GM21381 (cell line): ENCODE results near the gene CRAMP1.
A peak's percentile ranks its signal among the peaks of the same experiment; 100 is the strongest.

Experiments
- ATAC-seq: cut with Tn5 transposase; IDR thresholded peaks from one replicate; pipeline ENCODE4 v1.9.1; 2021; ENCODE audit warnings: mild to moderate bottlenecking, moderate library complexity; ENCODE audit not compliant: unreplicated experiment

The CRAMP1 gene

DNA sequence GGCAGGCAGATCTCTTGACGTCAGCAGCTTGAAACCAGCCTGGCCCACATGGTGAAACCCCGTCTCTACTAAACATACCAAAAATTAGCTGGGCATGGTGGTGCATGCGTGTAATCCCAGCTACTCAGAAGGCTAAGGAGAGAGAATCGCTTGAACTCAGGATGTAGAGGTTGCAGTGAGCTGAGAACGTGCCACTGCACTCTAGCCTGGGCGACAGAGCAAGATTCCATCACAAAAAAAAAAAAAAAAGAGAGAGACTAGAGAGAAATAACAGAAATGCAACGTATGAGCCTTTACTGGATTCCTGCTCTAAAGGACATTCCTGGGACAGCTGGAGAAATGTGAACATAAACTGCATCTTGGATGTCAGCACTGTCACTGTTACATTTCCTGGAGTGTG is 11.1 kb upstream of the CRAMP1 start:
- no peak for ATAC-seq

DNA sequence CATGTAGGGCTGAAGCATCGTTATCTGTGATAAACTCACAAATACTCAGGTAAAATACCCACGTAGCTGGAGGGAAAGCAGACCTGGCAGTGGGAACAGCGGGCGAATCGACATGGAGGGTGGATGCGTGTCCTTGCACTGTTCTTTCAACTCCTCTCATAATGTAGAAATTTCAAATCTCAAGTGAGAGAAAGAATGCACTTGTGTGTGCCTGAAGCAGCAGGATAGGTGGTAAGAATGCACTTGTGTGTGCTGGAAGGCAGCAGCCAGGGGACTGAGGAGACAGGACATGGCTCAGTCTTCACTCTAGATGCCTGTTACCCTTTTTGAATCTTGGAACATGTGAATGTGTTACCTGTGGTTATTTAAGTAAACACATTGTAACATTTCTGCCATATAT is 10.7 kb upstream of the CRAMP1 start:
- no peak for ATAC-seq

DNA sequence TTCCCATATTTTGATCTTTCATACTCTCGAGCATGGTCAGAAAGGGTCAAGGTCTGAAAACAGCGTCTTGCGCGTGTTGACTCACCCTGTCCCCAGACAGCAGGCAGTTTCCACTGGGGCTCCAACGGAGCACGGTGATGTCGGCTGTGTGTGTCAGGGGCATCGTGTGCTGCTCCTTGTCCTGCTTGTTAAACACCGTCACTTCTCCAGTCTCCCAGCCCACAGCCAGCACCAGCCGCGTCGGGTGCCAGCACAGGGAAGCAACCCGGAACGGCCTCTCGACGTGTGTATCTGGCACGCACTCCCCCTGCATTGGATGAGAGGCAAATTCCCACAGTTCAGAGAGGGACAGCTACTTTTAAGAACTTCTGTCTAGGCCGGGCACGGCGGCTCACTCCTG is 9.9 kb upstream of the CRAMP1 start:
- ATAC-seq, result no peak

DNA sequence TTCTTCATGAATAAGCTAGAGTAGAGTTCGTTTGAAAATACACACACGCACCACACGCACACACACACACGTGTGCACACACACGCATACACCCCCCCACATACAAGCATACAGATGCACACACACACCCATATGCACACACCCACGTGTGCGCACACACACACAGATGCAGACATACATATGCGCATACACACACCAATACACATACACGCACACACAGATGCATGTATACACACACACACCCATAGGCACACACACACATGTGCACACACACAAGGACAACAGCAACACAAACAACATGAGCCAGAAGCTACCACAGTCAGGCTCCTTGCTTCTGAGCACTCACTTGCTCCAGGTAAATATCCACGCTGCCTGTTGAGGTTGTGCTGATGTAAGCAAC is 5.4 kb upstream of the CRAMP1 start:
- no peak for ATAC-seq

DNA sequence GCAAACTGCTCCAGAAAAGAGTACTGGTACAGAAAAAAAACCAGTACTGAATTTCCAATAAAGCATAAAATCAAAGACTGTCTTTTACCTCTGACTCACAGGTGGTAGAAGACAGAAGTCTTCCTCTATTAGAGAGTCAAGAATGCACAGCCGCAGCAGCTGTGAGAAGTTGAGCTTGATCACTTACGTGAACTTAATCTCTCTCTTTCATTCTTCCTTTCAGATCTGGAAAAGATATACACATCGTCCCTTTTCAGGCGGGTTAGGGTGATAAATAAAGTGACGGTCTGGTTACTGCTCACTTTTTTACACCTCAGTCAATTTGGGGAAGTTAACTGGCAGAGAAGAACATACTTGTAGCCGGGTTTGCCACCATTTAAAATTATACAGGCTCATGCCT is 4.2 kb upstream of the CRAMP1 start:
- ATAC-seq, result no peak

DNA sequence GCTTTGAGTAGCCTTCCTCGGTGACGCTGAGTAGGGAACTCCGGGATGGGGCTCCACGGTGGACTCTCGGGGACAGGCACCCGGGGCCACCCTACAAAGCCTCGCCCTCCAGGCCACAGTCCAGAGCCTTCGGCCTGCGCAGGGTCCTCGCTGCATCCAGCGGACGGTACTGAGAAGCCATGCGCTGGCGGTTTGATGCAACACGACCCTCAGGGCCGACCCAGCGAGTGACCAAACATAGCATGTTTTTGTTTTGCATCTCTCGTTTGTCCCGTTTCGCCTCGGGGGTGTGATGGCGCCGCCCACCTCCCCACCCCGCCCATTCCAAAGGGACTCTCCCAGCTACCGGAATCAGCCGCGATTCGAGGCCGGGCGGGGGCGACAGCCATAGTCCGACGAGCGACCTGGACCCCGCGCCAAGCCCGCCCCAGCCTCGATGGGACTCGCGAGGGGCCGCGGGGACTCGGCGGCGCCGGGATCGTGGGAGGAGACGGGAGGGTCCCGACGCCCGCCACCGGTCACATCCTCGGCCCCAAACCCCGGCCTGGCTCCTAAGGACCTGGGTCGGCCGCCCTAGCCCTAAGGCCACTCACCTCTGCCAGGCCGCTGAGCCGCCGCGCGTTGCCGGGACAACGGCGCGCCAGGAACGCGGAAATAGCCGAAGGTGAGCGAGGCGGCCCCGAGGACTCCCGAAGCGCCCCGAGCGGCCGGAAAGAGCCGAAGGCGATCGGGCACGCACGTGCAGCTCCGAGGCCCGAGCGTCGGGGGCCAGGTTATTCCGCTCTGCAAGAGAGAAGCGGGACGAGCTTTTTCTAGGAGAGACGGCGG is 1.9 kb upstream of the CRAMP1 start:
- peak; percentile 41 for ATAC-seq

DNA sequence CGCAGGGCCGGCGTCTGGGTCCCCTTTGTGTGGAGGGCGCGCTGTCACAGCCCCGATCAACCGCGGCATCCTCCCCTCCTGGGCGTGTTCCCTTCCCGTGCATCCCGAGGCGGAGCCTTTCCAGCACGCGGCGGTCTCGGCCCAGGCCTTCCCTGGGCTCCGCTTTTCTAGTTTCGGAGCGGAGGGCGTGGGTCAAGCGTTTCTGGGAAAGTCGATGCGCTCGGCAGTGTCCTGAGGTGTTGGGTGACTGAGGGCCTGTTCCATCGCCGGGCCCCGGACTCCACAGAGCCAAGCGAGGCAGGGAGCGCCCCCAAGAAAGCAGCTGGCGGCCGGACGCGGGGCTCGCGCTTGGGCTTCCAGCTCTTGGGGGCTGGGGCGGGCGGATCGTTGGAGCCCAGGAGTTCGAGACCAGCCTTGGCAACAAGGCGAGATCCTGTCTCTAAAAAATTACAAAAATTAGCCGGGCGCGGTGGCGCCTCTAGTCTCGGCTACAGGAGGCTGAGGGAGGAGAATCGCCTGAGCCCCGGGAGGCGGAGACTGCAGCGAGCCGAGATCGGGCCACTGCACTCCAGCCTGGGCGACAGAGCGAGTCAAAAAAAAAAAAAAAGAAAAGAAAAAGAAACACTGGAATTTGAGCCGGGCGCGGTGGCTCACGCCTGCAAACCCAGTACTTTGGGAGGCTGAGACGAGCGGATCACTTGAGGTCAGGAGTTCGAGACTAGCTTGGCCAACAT is 1.1 kb upstream of the CRAMP1 start:
- ATAC-seq, result no peak

DNA sequence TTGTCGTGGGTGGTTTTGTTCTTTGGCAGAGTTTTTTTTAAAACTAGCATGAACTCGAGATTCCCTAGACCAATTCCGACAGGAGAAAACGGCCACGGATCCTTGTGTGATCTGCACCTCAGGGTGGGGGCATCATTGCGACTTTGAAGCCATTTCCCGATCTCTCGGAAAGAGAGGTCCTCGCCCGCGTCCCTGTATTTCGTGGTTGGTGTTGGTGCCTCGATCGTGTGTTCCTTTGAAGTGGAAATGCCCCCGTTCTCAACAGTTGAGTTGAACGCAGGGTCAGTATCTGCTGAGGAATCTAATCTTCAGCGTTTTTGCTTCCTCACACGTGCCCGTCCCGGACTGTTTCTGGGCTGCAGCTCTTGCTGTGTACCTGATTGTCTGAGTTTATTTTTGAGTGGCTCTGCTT is 1.1 kb downstream of the CRAMP1 start:
- ATAC-seq, result no peak

DNA sequence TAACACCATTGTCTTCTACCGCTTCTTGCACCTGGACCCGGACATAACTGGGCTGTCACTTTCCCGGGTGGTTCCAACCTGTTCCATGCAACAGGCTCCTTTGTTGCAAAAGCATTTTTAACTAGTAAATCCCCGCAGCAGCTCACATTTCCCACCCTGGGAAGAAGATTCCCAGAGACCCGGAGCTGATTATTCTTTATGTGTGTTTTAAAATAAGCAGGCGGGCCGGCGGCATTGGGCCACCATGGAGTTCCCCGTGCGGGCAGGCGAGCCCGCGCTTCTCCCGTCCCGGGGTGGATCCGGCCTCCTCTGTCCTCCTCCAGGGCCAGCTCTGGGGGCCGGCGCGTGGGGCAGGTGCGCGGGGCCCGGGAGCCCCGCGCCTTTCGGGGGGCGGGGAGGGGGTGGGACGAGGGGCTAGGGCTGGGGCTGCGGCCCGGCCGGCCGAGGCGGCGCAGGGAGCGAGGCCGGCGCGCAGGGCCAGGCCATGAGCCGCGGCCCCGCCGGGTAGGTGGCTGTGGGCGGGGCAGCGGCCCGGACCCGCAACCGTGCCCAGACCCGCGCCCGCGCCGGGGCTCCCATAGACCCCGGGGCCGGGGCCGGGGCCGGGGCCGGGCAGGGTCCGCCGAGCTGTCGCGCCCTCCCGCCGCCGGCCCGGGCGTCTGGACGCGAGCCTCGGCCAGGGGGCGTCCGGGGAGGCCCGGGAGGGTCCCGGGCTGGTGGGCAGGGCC is 1.7 kb downstream of the CRAMP1 start:
- ATAC-seq, result no peak

DNA sequence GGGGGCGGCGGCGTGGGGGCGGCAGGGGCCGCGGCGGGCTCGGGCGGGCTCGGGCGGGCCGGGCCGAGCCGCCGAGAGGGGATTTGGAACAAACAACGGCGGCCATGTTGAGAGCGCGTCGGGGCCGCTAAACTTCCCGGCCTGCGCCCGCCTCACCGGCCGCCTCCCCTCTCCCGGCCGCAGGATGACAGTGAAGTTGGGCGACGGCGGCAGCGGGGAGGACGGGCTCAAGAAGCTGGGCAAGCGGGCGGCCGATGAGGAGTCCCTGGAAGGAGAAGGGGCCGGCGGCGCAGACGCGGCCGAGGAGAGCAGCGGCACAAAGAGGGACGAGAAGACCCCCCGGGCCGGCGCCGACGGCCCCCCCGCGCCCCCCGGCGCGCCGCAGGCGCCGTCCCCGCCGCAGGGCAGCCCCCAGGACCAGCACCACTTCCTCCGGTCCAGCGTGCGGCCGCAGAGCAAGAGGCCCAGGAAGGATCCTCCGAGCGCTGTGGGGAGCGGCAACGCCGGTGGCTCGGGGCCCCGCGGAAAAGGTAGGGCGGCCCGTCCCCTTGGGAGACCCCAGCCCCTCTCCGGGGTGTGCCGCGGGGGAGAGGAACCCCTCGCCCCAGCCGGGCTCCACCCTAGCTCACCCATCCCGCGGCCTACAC is 2.4 kb downstream of the CRAMP1 start:
- ATAC-seq, result no peak

DNA sequence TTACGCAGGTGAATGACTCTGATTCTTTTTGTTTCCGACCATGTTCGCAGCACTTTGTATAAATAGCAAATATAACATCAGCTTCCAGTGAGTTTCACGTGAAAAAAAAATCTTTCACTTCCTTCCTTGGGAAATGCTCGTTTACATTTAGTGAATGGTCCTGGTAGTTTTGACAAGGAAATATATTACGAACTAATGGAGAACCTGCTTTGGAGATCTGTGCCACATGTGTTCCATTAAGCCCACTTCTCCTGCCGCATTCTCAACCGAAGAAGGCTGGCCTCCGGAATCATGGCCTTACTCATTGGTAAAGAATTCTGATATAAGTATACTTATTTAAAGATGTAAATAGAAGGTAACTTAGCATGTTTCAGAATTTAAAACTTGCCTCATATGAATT is 3.6 kb downstream of the CRAMP1 start:
- no peak for ATAC-seq

DNA sequence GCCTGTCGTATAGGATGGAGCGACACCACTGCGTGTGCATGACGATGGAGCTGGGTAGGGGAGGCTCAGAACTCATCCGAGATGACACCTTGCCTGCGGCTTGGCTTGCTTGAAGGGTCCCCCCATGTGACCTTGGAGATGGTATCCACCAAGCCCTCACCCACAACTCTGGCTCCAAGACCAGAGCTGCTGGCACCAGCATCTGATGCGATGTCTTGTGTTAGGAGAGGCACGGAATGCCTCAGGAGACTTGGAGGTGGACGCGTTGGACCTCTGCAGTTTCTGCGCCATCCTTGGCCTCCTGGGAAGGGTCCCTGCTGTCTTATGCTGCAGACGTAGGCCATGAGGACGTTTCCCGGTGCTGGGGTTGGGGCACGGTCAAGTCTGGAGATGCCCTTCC is 7.8 kb downstream of the CRAMP1 start:
- no peak for ATAC-seq

DNA sequence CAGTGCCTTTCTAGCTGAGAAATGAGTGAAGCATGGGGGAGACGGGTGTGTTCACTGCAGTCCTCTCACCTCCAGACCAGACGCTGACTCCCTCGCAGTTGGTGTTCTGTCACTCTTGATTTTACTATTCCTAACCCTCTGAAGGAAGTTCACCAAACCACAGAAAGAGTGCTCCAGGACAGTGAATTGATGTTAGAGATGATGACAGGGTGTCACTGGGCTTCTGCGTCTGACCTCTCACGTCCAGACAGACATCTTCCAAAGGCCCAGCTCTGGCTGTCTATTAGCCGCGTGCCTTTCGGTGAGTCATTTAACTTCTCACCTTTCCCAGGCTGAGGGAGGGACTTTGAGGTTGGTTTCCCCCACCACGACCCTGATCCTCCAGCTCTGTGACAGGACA is 8.2 kb downstream of the CRAMP1 start:
- ATAC-seq, result no peak

DNA sequence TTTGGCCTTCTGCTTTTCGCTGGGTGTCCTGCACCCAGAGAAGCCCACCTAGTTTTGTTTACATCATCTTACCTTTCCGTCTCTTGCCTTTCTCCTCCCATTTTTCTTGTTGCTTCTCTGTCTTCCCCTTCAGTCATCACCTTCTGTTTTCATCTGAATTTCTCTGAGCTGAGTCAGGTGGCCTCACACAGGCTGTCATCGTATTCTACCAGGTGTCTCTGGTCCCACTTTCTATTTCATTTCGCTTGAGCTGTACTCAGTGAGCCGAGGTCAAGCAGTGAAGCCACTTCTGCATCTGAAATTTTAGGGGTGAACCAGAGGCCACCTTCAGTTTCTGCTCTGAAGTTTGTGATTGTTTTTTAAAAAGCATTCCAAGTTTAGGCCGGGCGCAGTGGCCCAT is 9.7 kb downstream of the CRAMP1 start:
- no peak for ATAC-seq

DNA sequence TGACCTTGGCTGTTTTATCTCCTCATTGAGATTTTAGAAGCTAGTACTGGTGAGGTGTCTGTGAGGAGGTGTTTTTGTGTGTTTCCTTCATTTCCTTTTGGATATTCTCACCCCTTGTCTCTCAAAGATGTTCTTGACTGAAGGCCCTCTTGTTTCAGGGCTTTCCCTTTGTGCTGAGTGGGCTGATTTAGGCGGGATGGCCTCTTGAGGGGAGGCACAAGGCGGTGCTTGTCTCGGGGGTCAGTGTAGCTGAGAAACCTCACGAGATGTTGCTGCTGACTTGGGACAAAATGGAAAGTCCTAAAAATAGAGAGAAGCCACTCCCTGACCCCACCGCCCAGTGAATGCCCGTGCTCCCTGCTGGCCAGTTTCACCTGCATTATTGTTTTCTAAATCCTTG is 14.2 kb downstream of the CRAMP1 start:
- no peak for ATAC-seq

DNA sequence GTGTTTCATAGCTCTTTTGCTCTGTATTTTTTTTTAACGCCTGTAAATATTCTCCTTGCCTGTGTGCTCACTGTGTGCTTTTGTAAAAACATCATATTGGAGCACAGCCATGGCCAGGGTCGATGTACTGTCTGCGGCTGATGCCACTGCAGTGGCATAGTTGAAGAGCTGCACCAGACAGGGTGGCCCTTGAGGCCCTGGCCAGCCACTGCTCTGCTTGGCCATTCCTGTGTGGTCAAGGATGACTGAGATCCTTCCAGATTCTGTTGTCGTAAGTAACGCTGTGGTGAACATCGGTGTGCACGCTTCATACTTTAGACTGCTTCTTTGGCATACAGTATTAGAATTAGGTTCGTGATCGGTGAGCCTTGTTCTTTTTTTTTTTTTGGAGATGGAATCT is 14.6 kb downstream of the CRAMP1 start:
- ATAC-seq, result no peak

DNA sequence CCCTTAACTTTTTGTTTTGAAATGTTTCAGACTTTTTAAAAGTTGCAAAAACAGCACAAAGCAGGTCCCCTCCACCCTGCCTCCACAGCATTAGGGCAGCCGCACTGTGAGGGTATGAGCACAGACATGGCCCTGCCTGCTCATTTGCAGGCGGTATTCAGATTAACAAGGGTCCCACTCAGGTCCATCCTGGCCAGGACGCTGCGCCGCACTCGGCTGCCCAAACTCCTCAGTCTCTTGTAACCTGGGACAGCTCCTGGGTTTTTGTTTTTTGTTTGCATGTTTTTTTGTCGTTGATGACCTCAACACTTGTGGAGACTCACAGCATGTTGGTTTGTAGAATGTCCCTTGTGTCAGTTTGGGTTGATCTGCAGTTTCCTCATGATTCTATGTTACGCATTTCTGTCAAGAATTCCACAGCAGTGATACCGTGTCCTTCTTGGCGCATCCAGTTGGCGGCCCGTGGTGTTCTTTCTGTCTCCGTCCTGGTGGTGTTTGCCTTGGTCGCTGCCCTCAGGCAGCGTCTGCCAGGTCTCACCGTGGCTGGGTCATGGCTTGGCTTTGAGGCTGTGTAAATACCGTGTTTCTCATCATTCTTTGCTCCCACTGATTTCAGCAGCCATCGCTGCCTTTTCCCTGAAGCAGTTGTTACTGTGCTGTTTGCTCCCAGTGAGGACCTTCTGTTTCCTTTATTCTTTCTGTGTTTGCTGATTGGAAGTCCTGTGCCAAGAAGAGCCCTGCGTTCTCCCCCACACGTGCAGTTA is 18.5 kb downstream of the CRAMP1 start:
- ATAC-seq, result no peak

DNA sequence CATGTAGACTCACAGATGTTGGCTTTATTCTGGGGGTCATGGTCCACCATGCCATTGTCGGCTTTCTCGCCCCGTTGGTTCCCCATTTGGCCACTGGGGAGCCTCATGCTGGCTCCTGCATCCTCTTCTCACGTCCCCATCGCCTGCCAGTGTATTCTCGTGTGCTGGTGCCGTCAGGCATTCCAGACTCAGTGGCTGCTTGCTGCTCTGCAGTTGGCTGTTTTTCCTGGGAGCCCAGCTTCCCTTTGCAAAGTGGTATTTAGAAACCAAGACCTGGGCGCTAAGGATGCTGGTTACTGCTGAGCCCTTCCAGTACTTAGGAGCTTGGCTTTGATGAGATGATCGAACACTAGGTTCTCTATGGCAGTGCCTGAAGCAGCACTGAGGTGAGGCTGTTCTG is 19.1 kb downstream of the CRAMP1 start:
- ATAC-seq, result no peak

DNA sequence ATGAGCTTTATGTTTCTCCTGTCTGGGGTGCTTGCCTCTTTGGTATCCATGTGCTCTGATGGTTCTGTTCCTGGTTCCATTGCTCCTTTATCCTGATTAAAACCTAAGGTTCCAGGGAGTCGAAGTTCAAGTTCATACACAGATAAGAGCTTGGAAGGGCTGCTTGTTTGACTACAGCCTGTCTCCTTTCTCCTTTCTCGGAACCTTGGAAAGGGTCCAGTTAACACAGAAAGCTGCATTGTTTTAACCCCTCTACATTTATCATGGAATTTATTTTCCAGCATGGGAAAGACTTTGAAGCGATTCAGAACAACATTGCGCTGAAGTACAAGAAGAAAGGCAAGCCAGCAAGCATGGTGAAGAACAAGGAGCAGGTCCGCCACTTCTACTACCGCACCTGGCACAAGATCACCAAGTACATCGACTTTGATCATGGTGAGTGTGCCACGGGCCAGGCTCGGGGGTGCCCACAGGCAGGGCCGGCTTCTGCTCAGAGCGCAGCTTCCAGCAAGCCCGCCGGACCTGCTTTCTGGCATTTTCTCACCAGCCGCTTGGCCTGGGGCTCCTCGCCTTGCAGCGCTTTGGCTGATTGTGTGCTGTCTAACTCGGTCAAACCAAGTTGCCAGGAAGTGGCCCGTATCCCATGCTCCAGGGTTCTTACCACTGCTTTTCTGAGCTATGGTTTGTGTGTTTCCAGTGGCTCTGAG is 19.9 kb downstream of the CRAMP1 start:
- ATAC-seq, result no peak

DNA sequence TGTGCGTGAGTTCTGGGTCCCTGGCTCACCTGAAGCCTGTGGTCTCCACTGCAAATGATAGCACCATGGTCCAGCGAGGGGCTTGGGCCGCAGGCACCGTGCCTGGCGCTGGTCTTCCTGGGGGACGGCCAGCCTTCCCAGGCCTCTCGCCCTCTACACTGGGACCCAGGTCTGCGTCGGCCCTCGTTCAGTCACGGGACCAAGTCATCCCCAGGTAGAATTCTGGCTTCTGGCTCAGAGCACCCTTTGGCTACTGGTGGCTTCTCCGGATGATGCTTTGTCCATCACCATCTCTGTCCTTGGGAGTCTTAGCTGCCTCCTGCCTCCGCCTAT is 20.4 kb downstream of the CRAMP1 start:
- no peak for ATAC-seq
